Naive thymus-derived CD4-positive, alpha-beta T cell (primary cell): ENCODE results near the gene CRTAC1. TPM values are rescaled to one million over a fixed set of nuclear protein-coding genes. Genes with fewer than 3 reads are reported as not detected.

ENCODE experiments used
- ATAC-seq: fragments of 150-1000 bp; cut with Tn5 transposase; 2 replicates; pipeline ENCODE4 v1.10.0; 2021; ENCODE audit warnings: mild to moderate bottlenecking, moderate library complexity
- CTCF ChIA-PET: fragments of 350-600 bp; sonication (Branson Sonifier 250); formaldehyde crosslinking; loops from one replicate; lab custom pipeline; 2021; ENCODE audit warnings: antibody characterized with exemption; lab: Charles Lee
- POLR2A ChIA-PET: fragments of 350-600 bp; sonication (Branson Sonifier 250); formaldehyde crosslinking; loops from one replicate; lab custom pipeline; 2021; ENCODE audit warnings: antibody characterized with exemption, inconsistent platforms; lab: Charles Lee
- DNase-seq, 9 donors: peaks; one replicate each; pipeline versions ENCODE4 v3.0.0 to v3.0.0-alpha.2; 2020 to 2022; ENCODE audit warnings: mixed read lengths in 1 of 9
- H3K27ac ChIP-seq: one replicate; pipeline ENCODE4 v1.7.0; 2013; ENCODE audit warnings: mild to moderate bottlenecking, low read depth, low read length, moderate library complexity
- H3K27me3 ChIP-seq, 2 donors: one replicate each; pipeline ENCODE4 v1.7.0; 2013; ENCODE audit warnings: low read length in 2 of 2, mild to moderate bottlenecking in 2 of 2, moderate library complexity in 2 of 2; ENCODE audit not compliant: control insufficient read depth in 2 of 2, insufficient read depth in 2 of 2
- H3K36me3 ChIP-seq, 3 experiments: 1 replicate in 2 of 3; 2 replicates in 1 of 3; pipeline ENCODE4 v1.7.0; 2013; ENCODE audit warnings: low read length in 3 of 3, mild to moderate bottlenecking in 3 of 3, moderate library complexity in 1 of 3; ENCODE audit not compliant: insufficient read depth in 3 of 3, control insufficient read depth in 2 of 3
- H3K4me1 ChIP-seq, 2 donors: one replicate each; pipeline ENCODE4 v1.7.0; 2013; ENCODE audit warnings: low read length in 2 of 2, mild to moderate bottlenecking in 2 of 2, moderate library complexity in 1 of 2; ENCODE audit not compliant: control insufficient read depth in 2 of 2, insufficient read depth in 2 of 2
- H3K4me3 ChIP-seq: 2 replicates; pipeline ENCODE4 v1.7.0; 2013; ENCODE audit warnings: mild to moderate bottlenecking, low read length
- H3K9me3 ChIP-seq, 3 experiments: 1 replicate in 2 of 3; 2 replicates in 1 of 3; pipeline ENCODE4 v1.7.0; 2013; ENCODE audit warnings: low read length in 3 of 3; ENCODE audit not compliant: control insufficient read depth in 2 of 3
- H3K27ac Mint-ChIP-seq, 9 donors: one replicate each; pipeline ENCODE4 v1.8.0; 2020 to 2022; ENCODE audit warnings: mixed read lengths in 9 of 9, mild to moderate bottlenecking in 8 of 9, moderate library complexity in 5 of 9, inconsistent platforms in 2 of 9
- H3K27me3 Mint-ChIP-seq, 5 donors: one replicate each; pipeline ENCODE4 v1.8.0; 2021 to 2022; ENCODE audit warnings: mixed read lengths in 5 of 5, mild to moderate bottlenecking in 1 of 5
- H3K36me3 Mint-ChIP-seq, 5 donors: one replicate each; pipeline ENCODE4 v1.8.0; 2020 to 2022; ENCODE audit warnings: mixed read lengths in 5 of 5, mild to moderate bottlenecking in 3 of 5, inconsistent platforms in 1 of 5
- H3K4me1 Mint-ChIP-seq, 7 donors: one replicate each; pipeline ENCODE4 v1.8.0; 2020 to 2022; ENCODE audit warnings: mixed read lengths in 7 of 7, mild to moderate bottlenecking in 3 of 7, inconsistent platforms in 1 of 7
- H3K4me3 Mint-ChIP-seq, 10 donors: one replicate each; pipeline ENCODE4 v1.8.0; 2020 to 2022; ENCODE audit warnings: mild to moderate bottlenecking in 10 of 10, mixed read lengths in 10 of 10, moderate library complexity in 6 of 10, inconsistent platforms in 2 of 10
- H3K9me3 Mint-ChIP-seq, 11 donors: one replicate each; pipeline ENCODE4 v1.8.0; 2020 to 2022; ENCODE audit warnings: mixed read lengths in 11 of 11, mild to moderate bottlenecking in 4 of 11, inconsistent platforms in 1 of 11, moderate library complexity in 1 of 11
- intact Hi-C, 2 donors: fragments of 100-400 bp; cut with micrococcal nuclease; formaldehyde crosslinking; loops; one replicate each; pipeline ENCODE4 v1.15.1; 2023
- polyA plus RNA-seq, 2 donors: library from polyadenylated mRNA; unstranded; fragments of 300-500 nt; fragmentation: Illumina TruSeq; gene quantifications; one replicate each; pipeline ENCODE4 v1.2.3, GENCODE V29; 2021
- total RNA-seq, 6 experiments: library from RNA in 5 of 6; stranded (reverse) in 5 of 6; gene quantifications; 1 replicate in 5 of 6; 2 replicates in 1 of 6; pipeline ENCODE4 v1.2.3 and lab custom pipeline; 2021 to 2026

Gene CRTAC1
- total and polyA plus RNA-seq, 7 experiments from 2014 or later, result not detected

DNA sequence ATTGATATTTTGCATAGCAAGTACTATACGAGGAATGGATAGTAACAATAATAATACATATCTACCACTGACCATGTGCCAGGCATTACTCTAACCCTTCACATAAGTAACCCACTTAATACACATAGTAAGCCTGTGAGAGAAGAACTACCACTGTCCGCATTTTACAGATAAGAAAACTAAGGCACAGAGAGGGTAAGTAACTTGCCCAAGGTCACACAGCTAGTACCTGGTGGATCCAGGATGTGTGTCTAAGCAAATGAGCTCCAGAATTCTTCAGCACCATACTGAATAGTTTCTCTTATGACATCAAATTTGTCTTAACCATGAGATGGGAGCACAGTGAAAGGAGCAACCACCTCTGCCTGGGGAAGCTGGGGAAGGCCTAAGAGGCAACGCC is 10.2 kb downstream of the CRTAC1 start:
- H3K27me3 ChIP-seq, result peaks cover 0 to 3% of the 10 kb centered on the region in 2 donors
- H3K36me3 ChIP-seq, result no peaks in the 10 kb centered on the region
- no peak overlapping the region for H3K4me3 Mint-ChIP-seq
- no peaks in the 10 kb centered on the region for H3K4me1 ChIP-seq
- no peak overlapping the region for H3K27ac Mint-ChIP-seq
- DNase-seq, result no peak
- intact Hi-C loops, result loop anchor here in 1 of 2 donors (10.0 kb wide), 1 partner anchor 255 kb away; no protein-coding TSS in a partner anchor
- H3K4me1 Mint-ChIP-seq, result no peaks in the 10 kb centered on the region
- H3K9me3 Mint-ChIP-seq, result no peaks in the 10 kb centered on the region
- ChIA-PET POLR2A (no interaction called here), CTCF (interaction anchor here (1.1 kb wide), 1 partner anchor 9 kb away, joined by 3 read pairs; no protein-coding TSS in a partner anchor)
- H3K4me3 ChIP-seq, result no peak overlapping the region
- H3K9me3 ChIP-seq, result no peaks in the 10 kb centered on the region
- peaks cover 14 to 45% (median 28%) of the 10 kb centered on the region in 5 donors for H3K27me3 Mint-ChIP-seq
- no peak overlapping the region for H3K27ac ChIP-seq
- no peaks in the 10 kb centered on the region for H3K36me3 Mint-ChIP-seq
- no peak for ATAC-seq

DNA sequence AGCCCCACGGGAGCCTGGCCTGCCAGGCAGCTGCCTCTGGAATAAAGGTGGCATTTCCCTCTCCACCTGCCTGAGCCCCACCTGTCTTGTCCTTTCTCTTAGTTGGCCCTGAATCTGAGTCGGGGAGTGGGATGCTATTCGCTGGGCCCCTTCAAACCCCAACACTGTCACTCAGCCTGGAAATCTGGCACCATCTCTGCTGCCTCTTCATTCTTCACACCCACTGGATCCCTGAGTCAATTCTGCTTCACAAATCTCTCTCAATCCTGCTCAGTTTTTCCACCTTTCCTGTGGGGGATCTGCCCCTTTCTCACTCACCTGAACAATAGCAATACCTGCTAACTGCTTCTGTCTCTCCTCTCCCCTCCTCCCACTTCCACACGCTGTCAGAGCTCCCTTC is 10.6 kb downstream of the CRTAC1 start:
- ChIA-PET POLR2A (no interaction called here), CTCF (interaction anchor here (1.1 kb wide), 1 partner anchor 9 kb away, joined by 3 read pairs; no protein-coding TSS in a partner anchor)
- H3K4me1 ChIP-seq, result no peaks in the 10 kb centered on the region
- H3K27ac Mint-ChIP-seq, result no peak overlapping the region
- H3K27me3 Mint-ChIP-seq, result peaks cover 13 to 45% (median 23%) of the 10 kb centered on the region in 5 donors
- H3K9me3 ChIP-seq, result no peaks in the 10 kb centered on the region
- no peak overlapping the region for H3K4me3 Mint-ChIP-seq
- intact Hi-C loops, result loop anchor here in 1 of 2 donors (10.0 kb wide), 1 partner anchor 255 kb away; no protein-coding TSS in a partner anchor
- no peaks in the 10 kb centered on the region for H3K36me3 ChIP-seq
- DNase-seq, result no peak
- ATAC-seq, result no peak
- no peak overlapping the region for H3K27ac ChIP-seq
- H3K27me3 ChIP-seq, result peaks cover 0 to 3% of the 10 kb centered on the region in 2 donors
- H3K36me3 Mint-ChIP-seq, result no peaks in the 10 kb centered on the region
- H3K4me1 Mint-ChIP-seq, result no peaks in the 10 kb centered on the region
- H3K9me3 Mint-ChIP-seq, result no peaks in the 10 kb centered on the region
- no peak overlapping the region for H3K4me3 ChIP-seq

DNA sequence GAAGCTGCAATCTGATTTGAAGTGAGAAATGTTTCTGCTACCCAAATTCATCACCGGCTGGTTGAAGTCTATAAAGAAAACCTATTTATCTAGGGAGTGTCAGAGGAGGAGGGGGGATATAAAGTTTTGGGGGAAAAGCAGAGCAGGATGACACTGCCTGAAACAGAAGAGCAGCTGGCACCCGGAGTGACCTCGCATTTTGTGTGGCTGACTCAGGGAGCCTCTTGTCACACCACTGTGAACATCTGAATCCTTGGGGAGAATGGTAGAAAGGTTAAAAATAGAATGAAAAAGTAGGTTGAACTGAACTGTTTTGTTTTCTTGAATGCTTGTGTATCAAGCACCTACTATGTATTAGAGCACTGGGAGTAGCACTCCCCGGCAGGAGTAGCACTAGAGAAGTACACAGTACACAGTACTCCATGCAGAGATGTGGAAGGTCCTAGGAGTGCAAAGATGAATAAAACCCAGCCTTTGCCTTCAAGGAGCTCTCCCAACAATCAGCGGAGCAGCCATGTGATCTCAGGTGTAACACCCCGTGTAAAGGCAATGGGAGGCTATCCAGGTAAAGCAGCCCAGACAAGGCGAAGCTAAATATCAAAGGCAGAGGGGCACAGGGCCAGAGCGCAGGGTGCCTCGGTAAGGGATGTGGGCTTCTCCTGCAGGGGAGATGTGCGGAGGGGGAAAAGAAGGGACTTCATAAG is 13.5 kb downstream of the CRTAC1 start:
- no peak for DNase-seq
- H3K4me3 Mint-ChIP-seq, result no peak overlapping the region
- H3K4me1 Mint-ChIP-seq, result no peaks in the 10 kb centered on the region
- peaks cover 10 to 42% (median 19%) of the 10 kb centered on the region in 5 donors for H3K27me3 Mint-ChIP-seq
- H3K36me3 Mint-ChIP-seq, result no peaks in the 10 kb centered on the region
- H3K9me3 ChIP-seq, result no peaks in the 10 kb centered on the region
- no peak overlapping the region for H3K4me3 ChIP-seq
- no peak overlapping the region for H3K27ac Mint-ChIP-seq
- no peak for ATAC-seq
- no peaks in the 10 kb centered on the region for H3K9me3 Mint-ChIP-seq
- intact Hi-C loops, result no loop called here
- no peak overlapping the region for H3K27ac ChIP-seq
- no peaks in the 10 kb centered on the region for H3K4me1 ChIP-seq
- CTCF ChIA-PET, result no interaction called here
- H3K27me3 ChIP-seq, result peaks cover 0 to 3% of the 10 kb centered on the region in 2 donors
- H3K36me3 ChIP-seq, result no peaks in the 10 kb centered on the region
- POLR2A ChIA-PET, result no interaction called here

DNA sequence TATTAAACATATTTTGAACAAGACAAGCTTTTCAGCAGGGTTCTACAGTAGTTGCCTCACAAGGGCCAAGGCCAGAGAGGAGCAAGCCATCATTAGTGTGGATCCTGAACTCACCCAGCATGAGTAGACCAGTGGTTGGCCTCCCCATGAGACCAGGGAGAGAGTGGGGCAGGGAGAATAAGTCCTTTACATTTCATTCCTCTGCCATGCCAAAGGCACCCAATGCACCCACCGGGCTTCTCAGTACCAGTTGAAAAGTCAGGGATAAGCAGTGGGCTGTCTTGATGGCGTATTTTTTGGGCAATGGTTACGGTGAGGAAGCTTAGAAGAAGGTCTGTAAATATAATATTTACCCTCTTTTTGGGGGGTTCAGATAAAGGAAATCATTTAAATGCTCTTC is 16.6 kb downstream of the CRTAC1 start:
- Histone ChIP-seq H3K27me3 (no peaks in the 10 kb centered on the region), H3K4me3 (no peak overlapping the region), H3K4me1 (no peaks in the 10 kb centered on the region), H3K9me3 (no peaks in the 10 kb centered on the region), H3K36me3 (no peaks in the 10 kb centered on the region), H3K27ac (no peak overlapping the region)
- no peak for ATAC-seq
- Mint-ChIP-seq H3K27ac (no peak overlapping the region), H3K4me3 (no peak overlapping the region), H3K4me1 (no peaks in the 10 kb centered on the region), H3K9me3 (no peaks in the 10 kb centered on the region), H3K27me3 (peaks cover 10 to 44% (median 25%) of the 10 kb centered on the region in 5 donors), H3K36me3 (no peaks in the 10 kb centered on the region)
- no peak for DNase-seq
- intact Hi-C loops, result no loop called here
- ChIA-PET POLR2A (no interaction called here), CTCF (no interaction called here)

DNA sequence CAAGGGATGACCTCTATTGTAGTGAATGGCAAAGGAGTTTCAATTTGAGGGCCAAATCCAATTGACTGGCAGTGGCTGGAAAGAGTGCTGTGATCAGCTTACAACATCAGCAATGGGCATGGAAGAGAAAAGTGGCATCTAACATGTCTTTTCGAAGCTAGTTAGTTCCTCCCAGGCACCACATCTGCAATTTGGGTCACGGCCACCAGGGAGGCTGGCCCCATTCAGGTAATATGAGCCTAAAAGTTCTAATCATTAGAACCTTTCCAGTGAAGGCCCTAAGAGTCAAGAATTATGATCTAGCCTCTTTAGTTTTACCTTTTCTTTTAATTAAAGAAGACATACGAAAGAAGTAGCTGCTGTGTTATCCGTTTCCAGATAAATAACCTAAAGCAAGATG is 17.3 kb downstream of the CRTAC1 start:
- Histone ChIP-seq H3K4me1 (no peaks in the 10 kb centered on the region), H3K36me3 (no peaks in the 10 kb centered on the region), H3K4me3 (no peak overlapping the region), H3K9me3 (no peaks in the 10 kb centered on the region), H3K27me3 (no peaks in the 10 kb centered on the region), H3K27ac (no peak overlapping the region)
- DNase-seq (no peak), ATAC-seq (no peak)
- ChIA-PET POLR2A (no interaction called here), CTCF (no interaction called here)
- peaks cover 10 to 49% (median 25%) of the 10 kb centered on the region in 5 donors for H3K27me3 Mint-ChIP-seq
- no peaks in the 10 kb centered on the region for H3K9me3 Mint-ChIP-seq
- no peaks in the 10 kb centered on the region for H3K36me3 Mint-ChIP-seq
- H3K27ac Mint-ChIP-seq, result no peak overlapping the region
- H3K4me3 Mint-ChIP-seq, result no peak overlapping the region
- intact Hi-C loops, result no loop called here
- H3K4me1 Mint-ChIP-seq, result no peaks in the 10 kb centered on the region

DNA sequence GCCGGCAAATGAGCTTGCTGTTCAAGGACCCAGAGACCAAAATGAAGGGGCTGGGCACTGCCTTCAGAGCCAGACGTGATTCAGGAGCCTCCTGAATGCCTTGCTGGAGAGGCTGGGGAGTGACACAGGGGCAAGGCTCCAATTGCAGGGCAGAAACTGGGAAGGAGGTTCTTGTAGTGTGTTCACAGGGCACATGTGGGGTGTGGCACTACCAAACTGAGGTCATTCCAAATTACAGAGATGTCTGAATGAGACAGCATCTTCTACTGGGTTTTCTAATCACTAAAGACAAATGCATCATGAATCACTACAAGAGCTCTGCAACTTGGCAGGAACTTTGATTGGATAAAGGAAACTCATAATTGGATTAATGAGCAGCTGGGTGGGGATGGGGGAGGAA is 17.8 kb downstream of the CRTAC1 start:
- no peaks in the 10 kb centered on the region for H3K4me1 ChIP-seq
- POLR2A ChIA-PET, result no interaction called here
- intact Hi-C loops, result no loop called here
- no peaks in the 10 kb centered on the region for H3K27me3 ChIP-seq
- H3K4me3 ChIP-seq, result no peak overlapping the region
- Mint-ChIP-seq H3K4me1 (no peaks in the 10 kb centered on the region), H3K4me3 (no peak overlapping the region), H3K36me3 (no peaks in the 10 kb centered on the region), H3K27me3 (peaks cover 11 to 50% (median 30%) of the 10 kb centered on the region in 5 donors), H3K27ac (no peak overlapping the region), H3K9me3 (no peaks in the 10 kb centered on the region)
- H3K9me3 ChIP-seq, result no peaks in the 10 kb centered on the region
- ATAC-seq (no peak), DNase-seq (no peak)
- H3K36me3 ChIP-seq, result no peaks in the 10 kb centered on the region
- H3K27ac ChIP-seq, result no peak overlapping the region
- CTCF ChIA-PET, result no interaction called here
